8988T (cell line): ENCODE data around the gene PRKD2.

Experiments
- DNase-seq: peaks from one replicate; pipeline ENCODE4 v3.0.0; 2011

Gene PRKD2

DNA sequence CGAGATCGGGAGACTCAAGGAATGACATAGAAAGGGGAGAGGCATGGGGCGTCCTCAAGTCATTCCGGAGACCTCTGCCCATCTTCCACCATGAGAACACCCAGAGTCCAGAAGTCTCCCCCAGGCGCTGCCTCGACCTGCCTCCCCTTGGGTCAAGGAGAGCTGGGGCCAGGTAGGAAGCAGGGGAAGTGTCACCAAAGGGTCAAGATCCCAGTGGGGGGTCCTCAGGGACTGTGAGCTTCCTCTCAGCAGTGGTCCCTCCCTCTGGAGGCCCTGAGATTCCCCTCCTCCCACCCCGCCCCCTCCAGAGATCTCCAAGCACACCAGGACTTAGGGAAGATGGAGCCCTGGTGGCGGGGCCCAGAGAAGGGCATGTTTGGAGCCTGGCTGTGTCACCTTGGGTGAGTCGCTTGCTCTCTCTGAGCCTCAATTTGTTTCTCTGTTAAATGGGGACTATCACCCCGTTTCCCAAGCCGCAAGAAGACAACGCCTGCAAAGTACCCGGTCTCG is 56.9 kb downstream of the PRKD2 start:
- no peak for DNase-seq

DNA sequence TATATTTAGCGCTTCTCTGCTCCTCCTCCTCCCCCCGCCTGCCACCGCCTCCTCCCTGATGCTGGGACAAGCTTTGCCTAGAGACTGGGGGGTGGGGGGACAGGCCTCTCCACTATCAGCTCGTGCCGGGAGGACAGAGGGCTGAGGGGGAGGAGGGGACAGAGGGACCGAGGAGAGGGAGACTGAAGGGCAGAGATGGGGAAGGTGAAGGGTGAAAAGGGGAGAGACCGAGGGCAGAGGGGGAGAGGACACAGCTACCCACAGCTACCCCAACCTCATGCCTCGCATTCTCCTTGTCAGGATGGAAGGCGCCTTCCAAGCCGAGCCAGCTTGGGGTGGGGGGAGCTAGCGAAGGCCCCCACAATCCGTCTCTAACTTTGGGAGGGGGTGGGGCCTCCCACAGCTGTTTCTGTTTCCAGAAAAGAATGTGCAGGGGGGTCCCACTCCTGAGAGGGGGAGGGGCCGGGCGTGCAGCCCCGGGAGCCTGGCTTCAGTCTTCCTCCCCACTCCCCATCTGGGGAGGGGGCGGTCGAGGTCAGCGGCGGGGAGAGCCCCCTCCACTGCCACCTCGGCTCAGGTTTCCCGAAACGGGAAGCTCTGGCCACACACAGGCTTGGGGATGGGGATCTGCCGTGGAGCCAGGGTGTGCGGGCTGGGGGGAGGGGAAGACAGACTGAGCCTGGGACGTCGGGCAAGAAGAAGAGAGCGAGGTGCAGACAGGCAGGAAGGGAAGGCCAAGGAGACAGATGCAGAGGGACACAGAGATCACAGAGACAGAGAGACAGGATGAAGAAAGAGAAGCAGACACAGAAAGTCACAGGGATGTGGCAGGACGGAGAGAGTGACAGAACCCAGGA is 57.5 kb downstream of the PRKD2 start:
- no peak for DNase-seq

DNA sequence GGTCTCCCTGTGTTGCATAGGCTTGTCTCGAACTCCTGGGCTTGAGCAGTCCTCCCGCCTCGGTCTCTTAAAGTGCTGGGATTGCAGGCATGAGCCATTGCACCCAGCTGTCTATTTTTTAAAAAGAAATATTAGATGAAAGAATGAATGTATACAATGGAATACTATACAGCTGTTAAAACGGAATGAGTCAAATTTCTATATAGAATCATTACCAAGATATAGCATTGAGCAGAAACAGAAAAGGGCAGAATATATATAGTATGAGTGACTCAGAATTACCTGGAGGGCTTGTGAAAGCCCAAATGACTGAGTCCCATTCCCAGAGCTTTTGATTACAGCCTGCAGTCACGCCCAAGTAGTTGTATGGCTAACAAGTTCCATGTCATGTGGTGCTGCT is 60.4 kb downstream of the PRKD2 start:
- DNase-seq: no peak

- DNase-seq: no peak
Measured at GRCh38 chr19:46654621-46655152, 62.2 kb downstream of the PRKD2 start.

DNA sequence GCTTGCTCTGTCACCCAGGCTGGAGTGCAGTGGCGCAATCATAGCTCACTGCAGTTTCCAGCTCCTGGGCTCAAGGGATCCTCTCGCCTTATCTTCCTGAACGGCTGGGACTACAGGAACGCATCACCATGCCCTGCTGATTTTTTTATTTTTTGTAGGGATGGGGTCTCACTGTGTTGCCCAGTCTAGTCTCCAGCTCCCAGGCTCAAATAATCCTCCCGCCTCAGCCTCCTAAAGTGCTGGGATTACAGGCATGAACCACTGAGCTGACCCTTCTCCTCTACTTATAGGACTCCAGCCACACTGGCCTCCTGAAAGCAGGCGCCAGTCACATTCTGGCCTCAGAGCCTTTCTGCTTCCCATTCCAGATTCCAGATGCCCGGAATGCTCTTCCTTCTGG is 66.5 kb downstream of the PRKD2 start:
- no peak for DNase-seq

DNA sequence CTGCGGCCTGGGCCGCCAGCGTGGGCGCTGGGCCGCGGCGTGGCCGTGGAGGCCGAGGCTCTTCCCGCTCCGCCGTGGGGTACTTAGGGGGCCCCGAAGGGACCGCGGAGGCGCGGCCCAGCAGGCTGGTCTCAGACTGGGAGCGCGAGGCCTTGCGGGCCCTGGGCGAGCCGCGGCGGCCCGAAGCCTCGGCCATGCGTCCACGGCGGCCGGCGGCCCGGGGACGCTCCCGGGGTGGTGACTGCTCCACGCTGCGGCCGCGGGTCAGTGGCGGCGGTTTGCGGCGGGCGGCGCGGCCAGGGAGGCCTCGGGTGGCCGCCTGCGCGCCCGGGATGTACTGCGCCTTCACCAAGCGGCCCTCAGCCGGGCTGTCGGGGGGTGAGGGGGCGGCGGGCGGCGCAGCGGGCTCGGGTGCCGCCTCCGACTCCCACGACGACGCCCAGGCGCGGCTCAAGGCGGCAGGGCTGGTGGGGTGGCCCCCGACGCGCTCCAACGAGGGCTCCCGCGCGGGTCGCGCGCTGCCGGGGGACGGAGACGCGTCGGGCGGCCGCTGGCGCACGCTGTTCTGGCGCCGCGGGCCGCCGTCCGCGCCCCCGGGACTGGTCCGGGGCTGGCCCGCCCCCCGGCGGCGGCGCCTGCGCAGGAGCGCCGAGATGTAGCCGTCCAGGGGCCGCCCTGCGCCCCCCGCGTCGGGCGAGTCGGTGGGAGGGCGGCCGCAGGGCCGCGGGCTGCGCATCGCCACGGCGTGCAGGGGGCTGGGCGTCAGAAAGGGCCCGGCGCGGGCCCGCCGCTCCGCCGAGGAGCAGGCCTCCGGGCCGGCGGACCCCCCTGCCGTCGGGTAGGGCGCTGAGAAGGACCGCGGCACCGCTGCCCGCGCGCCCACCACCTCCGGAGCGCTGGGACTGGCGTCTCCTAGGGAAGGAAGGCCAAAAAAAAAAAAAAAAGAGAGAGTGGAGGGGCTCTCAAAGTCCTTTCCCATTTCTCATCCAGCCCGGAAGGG is 67.7 kb downstream of the PRKD2 start:
- no peak for DNase-seq

DNA sequence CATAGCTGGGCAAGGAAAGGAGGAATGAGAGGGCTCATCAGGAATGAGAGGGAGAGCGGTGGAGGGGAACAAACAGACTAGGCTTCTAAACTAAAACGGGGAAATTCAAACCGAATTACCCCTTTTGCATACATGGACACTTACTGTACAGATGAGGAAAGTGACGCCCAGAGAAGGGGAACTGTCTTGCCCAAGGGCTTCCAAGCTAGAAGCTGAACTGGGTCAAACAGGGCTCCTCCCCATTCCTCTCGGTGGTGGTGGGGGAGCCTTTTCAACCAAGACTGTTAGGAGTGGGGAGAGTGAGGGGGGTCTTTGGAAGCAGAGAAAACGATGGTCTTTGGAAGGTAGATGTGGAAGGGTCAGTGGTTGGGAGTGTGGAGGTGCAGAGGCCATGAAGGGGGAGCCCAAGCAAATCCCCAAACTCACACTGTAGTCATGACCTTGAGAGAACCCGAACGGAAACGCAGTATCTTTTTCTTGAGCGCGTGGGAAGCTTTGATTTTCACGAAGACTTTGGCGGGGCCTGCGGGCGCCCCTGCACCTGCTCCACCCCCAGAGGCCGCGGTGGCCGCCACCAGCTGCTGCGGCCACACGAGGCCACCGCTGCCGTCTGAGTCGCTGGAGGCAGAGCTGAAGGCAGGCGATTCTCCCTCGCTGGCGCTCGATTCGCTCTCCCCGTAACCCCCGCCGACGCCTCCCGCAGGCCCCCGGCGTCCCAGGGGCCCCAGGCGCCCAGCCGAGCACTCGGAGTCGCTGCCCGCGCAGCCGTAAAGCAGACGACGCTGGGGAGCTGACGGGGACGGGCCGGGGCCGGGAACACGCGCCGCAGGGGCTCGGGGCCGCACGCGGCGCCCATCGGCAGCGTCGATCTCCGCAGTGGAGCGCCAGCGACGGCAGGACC is 68.6 kb downstream of the PRKD2 start:
- no peak for DNase-seq

GRCh38 chr19:46646402-46646801 is 70.5 kb downstream of the PRKD2 start:
- no peak for DNase-seq

GRCh38 chr19:46644720-46645119 is 72.2 kb downstream of the PRKD2 start:
- no peak for DNase-seq

GRCh38 chr19:46640656-46641055 is 76.3 kb downstream of the PRKD2 start:
- no peak for DNase-seq

DNA sequence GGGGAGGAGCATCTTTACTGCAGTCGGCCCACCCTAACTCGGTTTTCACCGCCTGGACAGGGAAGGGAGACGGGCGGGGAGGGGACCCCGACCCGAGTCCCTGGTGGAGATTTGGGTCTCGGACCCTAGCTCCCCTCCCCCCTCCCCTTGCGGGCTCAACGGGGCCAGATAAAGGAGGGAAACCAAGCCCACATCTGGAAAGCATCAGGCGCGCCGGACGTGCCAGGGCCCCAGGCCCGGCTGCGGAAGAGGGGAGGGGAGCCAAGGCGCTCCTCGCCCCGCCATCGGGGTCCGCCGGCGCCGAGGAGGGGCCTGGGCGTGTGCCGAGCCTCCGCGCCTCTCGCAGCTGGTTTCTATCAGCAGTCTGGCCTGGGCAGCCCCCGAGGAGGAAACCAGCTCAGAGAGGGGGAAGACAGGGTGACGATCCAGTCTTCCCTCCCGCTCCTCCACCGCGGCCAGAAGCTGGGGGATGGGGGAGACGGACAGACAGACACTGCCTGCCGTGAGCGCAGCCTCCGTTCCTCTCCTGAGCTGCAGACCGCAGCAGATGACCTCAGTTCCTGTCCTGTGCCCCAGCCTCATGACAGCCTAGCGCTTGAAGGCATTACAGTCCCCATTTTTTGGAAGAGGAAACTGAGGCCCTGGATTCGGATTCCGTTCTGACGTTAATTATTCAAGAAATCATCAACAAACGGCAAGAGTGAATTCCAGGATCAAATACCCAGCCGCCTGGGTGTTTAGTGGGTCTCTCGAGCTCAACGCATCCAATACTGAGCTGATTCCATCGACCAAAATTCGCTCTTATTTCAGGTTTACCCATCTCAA is 77.3 kb downstream of the PRKD2 start:
- DNase-seq: no peak

DNA sequence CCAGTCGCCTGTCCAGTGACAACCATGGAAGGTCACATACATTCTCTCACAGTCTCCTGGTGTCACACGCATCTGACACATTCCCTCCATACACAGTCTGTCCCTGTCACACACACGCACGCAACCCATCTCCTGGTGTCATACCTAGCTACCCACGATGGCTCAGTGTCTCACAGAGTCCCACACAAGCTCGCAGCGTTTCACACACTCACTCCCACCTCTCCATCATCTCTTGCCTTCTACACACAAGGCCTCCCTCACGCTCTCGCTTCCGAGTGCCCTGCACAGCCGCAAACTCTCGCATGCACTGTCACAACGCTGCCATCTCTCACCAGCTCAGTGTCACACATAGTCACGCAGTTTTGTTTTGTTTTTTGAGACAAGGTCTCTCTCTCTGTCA is 79.7 kb downstream of the PRKD2 start:
- no peak for DNase-seq

GRCh38 chr19:46635920-46636761 is 80.8 kb downstream of the PRKD2 start, which contains the start of gene GNG8:
TSS of gene GNG8 (minus strand) at chr19:46636202. CDS start at chr19:46634682, 1,520 bp downstream.
- DNase-seq: no peak

GRCh38 chr19:46634656-46635218 is 82.2 kb downstream of the PRKD2 start:
- no peak for DNase-seq

DNA sequence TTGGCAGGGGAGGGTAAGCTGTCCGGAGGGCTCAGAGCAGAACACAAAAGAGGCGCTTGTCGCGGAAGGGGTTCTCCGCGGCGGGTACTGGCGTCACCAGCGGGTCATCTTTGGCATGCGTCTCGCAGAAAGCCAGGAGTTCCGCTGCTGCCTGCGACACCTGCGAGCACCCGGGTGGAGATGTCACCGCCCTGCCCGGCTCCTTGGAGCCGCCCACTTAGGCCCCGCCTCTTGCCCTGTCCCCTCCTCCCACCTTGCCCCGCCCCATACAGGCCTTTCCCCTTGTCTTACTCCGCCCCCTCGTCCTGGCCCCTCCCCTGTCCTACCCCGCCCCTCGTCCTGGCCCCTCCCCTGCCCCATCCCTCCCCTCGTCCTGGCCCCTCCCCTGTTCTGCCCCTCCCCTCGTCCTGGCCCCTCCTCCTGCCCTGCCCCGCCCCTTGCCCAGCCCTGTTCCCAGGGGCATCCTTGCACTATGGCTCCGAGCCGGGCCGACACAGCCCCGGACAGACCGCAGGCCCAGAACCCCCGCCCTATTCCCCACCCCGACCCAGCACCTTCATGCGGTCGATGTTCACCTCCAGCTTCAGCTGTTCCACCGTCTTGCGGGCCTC is 82.8 kb downstream of the PRKD2 start:
- peak; percentile 77 for DNase-seq

GRCh38 chr19:46633130-46633529 is 83.8 kb downstream of the PRKD2 start:
- DNase-seq: no peak

GRCh38 chr19:46631481-46631880 is 85.4 kb downstream of the PRKD2 start:
- DNase-seq: no peak

- DNase-seq: no peak
Measured at GRCh38 chr19:46630586-46631205, 86.2 kb downstream of the PRKD2 start.

DNA sequence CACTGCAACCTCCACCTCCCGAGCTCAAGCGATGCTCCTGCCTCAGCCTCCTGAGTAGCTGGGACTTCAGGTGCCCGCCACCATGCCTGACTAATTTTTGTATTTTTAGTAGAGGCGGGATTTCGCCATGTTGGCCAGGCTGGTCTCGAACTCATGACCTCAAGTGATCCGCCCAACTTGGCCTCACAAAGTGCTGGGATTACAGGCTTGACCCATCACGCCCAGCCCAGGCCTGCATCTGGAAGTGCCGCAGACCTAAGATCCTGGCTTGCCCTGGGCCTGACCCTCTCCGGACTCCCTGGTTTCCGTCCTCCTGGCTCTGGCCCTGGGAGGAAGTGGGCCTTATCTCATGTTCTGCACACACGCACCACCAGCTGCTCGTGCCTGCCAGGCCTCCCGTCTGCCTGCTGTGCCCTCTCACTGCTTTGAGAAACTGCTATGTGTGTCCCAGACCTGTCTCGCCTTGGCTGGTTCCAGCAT is 87.3 kb downstream of the PRKD2 start:
- no peak for DNase-seq
